HG03064 (cell line): Measurements from ENCODE around the gene WASL.
"Not testable (repeated sequence)": the region's sequence is repeated elsewhere in the genome, so short reads cannot be mapped to it uniquely, and the experiment has no call there.

ENCODE experiments used
- ATAC-seq: cut with Tn5 transposase; IDR thresholded peaks from one replicate; pipeline ENCODE4 v1.9.1; 2021; ENCODE audit warnings: low read depth; ENCODE audit not compliant: unreplicated experiment

WASL gene

GRCh38 chr7:123635551-123636359 is 113.0 kb downstream of the WASL start:
- ATAC-seq: no peak

DNA sequence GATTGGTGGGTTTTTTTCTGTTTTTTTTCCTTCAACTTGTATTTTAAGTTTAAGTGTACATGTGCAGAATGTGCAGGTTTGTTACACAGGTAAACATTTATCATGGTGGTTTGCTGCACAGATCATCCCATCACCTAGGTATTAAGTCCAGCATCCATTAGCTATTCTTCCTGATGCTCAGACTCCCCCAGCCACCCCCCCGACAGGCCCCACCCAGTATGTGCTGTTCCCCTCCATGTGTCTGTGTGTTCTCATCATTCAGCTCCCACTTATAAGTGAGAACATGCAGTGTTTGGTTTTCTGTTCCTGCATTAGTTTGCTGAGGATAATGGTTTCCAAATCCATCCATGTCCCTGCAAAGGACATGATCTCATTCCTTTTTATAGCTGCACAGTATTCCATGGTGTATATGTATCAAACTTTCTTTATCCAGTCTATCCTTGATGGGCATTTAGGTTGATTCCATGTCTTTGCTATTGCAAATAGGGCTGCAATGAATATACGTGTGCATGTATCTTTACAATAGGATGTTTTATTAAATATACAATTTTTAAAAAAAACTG is 114.7 kb downstream of the WASL start:
- ATAC-seq: not testable (repeated sequence)

DNA sequence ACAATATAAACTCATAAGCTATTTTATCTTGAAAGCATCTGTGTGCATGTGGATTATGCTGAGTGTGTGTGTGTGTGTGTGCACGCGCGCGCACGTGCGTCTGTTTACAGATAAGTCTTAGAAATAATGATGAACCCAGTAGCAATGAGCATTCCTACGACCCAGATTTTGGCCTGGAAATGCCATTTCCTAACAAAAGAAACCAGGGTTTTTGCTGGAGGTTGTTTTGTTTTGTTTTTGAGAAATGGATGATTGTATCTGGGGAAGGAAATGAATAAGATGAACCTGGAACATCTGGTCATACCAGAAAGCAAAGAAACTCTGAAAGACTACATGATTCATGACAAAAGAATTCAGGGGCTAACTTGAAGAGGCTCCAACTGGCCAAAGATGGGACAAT is 115.2 kb downstream of the WASL start:
- no peak for ATAC-seq

GRCh38 chr7:123632808-123633207 is 116.0 kb downstream of the WASL start:
- no peak for ATAC-seq
